ENCODE data around the gene OLFM2.

DNA sequence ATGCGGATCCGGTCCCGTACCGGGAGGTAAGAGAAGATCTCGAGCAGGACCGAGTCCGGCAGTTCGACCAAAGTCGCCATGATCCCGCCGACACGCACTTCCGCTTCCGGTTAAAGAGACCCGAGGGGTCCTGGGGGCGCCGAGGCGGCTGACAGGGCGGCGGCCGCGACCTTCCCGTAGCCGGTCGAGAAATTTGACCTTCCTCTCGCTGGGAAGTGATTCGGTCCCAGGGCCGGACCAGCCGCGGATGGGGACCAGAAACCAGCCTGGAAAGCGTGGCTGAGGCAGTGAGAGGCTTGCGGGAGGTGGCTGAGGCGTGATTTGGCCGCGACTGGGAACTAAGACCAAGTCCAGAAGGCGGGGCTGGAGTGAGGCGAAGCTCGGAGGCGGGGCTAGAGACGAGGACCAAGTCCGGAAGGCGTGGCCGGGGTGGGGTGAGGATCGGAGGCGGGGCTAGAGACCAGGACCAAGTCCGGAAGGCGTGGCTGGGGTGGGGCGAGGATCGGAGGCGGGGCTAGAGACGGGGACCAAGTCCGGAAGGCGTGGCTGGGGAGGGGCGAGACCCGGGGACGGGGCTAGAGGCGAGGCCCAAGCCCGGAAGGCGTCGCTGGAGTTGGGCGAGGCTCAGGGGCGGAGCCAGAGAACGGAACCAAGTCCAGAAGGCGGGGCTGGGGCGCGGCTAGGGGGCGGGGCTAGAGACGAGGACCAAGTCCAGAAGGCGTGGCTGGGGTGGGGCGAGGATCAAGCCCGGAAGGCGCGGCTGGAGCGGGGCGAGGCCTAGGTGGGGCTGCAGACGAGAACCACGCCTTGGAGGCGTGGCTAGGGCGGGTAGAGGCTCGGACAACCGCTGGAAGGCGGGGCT lies 117.3 kb downstream of the OLFM2 start, which contains the start of gene FBXL12:
- TF ChIP-seq POLR2A (IDR thresholded peaks at IDR 0.05; ENCODE audit: low read depth, low read length) (peak; percentile 96), MAFK (IDR thresholded peaks at IDR 0.05; ENCODE audit: low read depth, low read length) (no peak), NFE2L2 (IDR thresholded peaks at IDR 0.05; ENCODE audit: low read depth, low read length) (no peak), CTCF (conservative IDR thresholded peaks at IDR 0.05; ENCODE audit: low read depth, low read length) (no peak), BHLHE40 (IDR thresholded peaks at IDR 0.05; ENCODE audit: low read depth, low read length) (no peak), CEBPB (IDR thresholded peaks at IDR 0.05; ENCODE audit: low read depth, low read length) (no peak), MXI1 (IDR thresholded peaks at IDR 0.05; ENCODE audit: borderline replicate concordance, low read depth, low read length) (peak; percentile 80; the same call in 1 of the 2 replicates), SMC3 (IDR thresholded peaks at IDR 0.05; ENCODE audit: low read depth, low read length) (no peak), RFX5 (IDR thresholded peaks at IDR 0.05; ENCODE audit: low read depth, low read length) (no peak), MAZ (IDR thresholded peaks at IDR 0.05; ENCODE audit: borderline replicate concordance, low read depth, low read length) (peak; percentile 92), RAD21 (IDR thresholded peaks at IDR 0.05; ENCODE audit: low read length) (no peak), CHD1 (IDR thresholded peaks at IDR 0.05; ENCODE audit: low read depth, low read length) (no peak)
